NCI-H2196 treated with DMSO at 0.1 percent for 48 hours (cell line): ENCODE measurements around the gene EIF3D.

Experiments
- DNase-seq: peaks from one replicate; lab custom pipeline; 2025; ENCODE audit not compliant: unreplicated experiment; lab: John Stamatoyannopoulos, UW

The EIF3D gene

GRCh38 chr22:36528795-36529751 lies at the start of gene EIF3D:
TSS of gene EIF3D (minus strand) at chr22:36529166. CDS start at chr22:36526121, 3,045 bp downstream.
- peak; percentile 88 for DNase-seq

- no peak for DNase-seq
Observed at GRCh38 chr22:36578619-36579018, 49.7 kb upstream of the EIF3D start.

- no peak for DNase-seq
Observed at GRCh38 chr22:36577019-36577418, 48.1 kb upstream of the EIF3D start.

GRCh38 chr22:36574728-36575127 lies 45.8 kb upstream of the EIF3D start:
- DNase-seq: no peak

GRCh38 chr22:36573815-36574363 lies 44.9 kb upstream of the EIF3D start:
- DNase-seq: no peak

GRCh38 chr22:36571991-36572390 lies 43.0 kb upstream of the EIF3D start:
- no peak for DNase-seq

GRCh38 chr22:36569999-36570398 lies 41.0 kb upstream of the EIF3D start:
- no peak for DNase-seq

- DNase-seq: no peak
Observed at GRCh38 chr22:36568846-36569245, 39.9 kb upstream of the EIF3D start.

GRCh38 chr22:36566720-36567119 lies 37.8 kb upstream of the EIF3D start:
- DNase-seq: no peak

- no peak for DNase-seq
Observed at GRCh38 chr22:36565686-36566085, 36.7 kb upstream of the EIF3D start.

- no peak for DNase-seq
Observed at GRCh38 chr22:36565159-36565507, 36.2 kb upstream of the EIF3D start.

- DNase-seq: no peak
Observed at GRCh38 chr22:36564422-36565158, 35.6 kb upstream of the EIF3D start.

- no peak for DNase-seq
Observed at GRCh38 chr22:36563898-36564297, 34.9 kb upstream of the EIF3D start.

GRCh38 chr22:36563444-36563843 lies 34.5 kb upstream of the EIF3D start:
- no peak for DNase-seq

GRCh38 chr22:36563001-36563400 lies 34.0 kb upstream of the EIF3D start:
- no peak for DNase-seq

- DNase-seq: no peak
Observed at GRCh38 chr22:36562261-36562835, 33.4 kb upstream of the EIF3D start.

GRCh38 chr22:36561291-36561811 lies 32.4 kb upstream of the EIF3D start:
- DNase-seq: no peak

- DNase-seq: no peak
Observed at GRCh38 chr22:36560001-36560400, 31.0 kb upstream of the EIF3D start.

- DNase-seq: no peak
Observed at GRCh38 chr22:36554098-36554497, 25.1 kb upstream of the EIF3D start.

- no peak for DNase-seq
Observed at GRCh38 chr22:36552289-36552688, 23.3 kb upstream of the EIF3D start.
